ENCODE measurements around the gene FAIM.
"Not testable (repeated sequence)": the region's sequence is repeated elsewhere in the genome, so short reads cannot be mapped to it uniquely, and the experiment has no call there.

Gene FAIM

GRCh38 chr3:138675393-138675792 lies 66.8 kb downstream of the FAIM start:
- no peak for DNase-seq (ENCODE audit: low read depth in 2 of 2, low spot score in 1 of 2)

GRCh38 chr3:138678086-138678485 lies 69.5 kb downstream of the FAIM start:
- no peak for DNase-seq (ENCODE audit: low read depth in 2 of 2, low spot score in 1 of 2)

GRCh38 chr3:138678874-138679392 lies 70.4 kb downstream of the FAIM start:
- no peak for DNase-seq (ENCODE audit: low read depth in 2 of 2, low spot score in 1 of 2)

GRCh38 chr3:138680974-138681373 lies 72.4 kb downstream of the FAIM start:
- not testable (repeated sequence) for DNase-seq (ENCODE audit: low read depth in 2 of 2, low spot score in 1 of 2)

GRCh38 chr3:138681463-138682220 lies 73.1 kb downstream of the FAIM start:
- DNase-seq (ENCODE audit: low read depth in 2 of 2, low spot score in 1 of 2), result no peak

GRCh38 chr3:138682648-138683047 lies 74.1 kb downstream of the FAIM start:
- no peak for DNase-seq (ENCODE audit: low read depth in 2 of 2, low spot score in 1 of 2)
